ENCODE results near the gene DIDO1. TPM values are rescaled to one million over a fixed set of nuclear protein-coding genes. Genes with fewer than 3 reads are reported as not detected.

The DIDO1 gene
- total and polyA plus RNA-seq, 2 of the 13 experiments (the other 11 are each of a cell fraction or from before 2014, with no cell fraction given), result 75.0 to 75.1 TPM

GRCh38 chr20:62841705-62842212 is 84.5 kb downstream of the DIDO1 start:
- H3K27me3 ChIP-seq (ENCODE audit: control insufficient read depth in 1 of 2, insufficient read depth in 2 of 2, low read length in 2 of 2), result no peaks in the 10 kb centered on the region
- DNase-seq (ENCODE audit: low spot score) (no peak), ATAC-seq (no peak), FAIRE-seq (no peak)
- no TSS peak for BruUV-seq (replicated peaks)
- H3K4me1 ChIP-seq (ENCODE audit: insufficient read depth, low read length), result peaks cover 6% of the 10 kb centered on the region; the same call in 1 of the 2 replicates
- ChIA-PET POLR2A (interaction anchor here (1.0 to 1.2 kb wide), 2 partner anchors 19 to 112 kb away, joined by 3 to 4 read pairs; no protein-coding TSS in a partner anchor), CTCF (ENCODE audit: low intra/inter-chr PET ratio, low total read pairs) (no interaction called here)
- H3K9me3 ChIP-seq (ENCODE audit: low read length), result no peaks in the 10 kb centered on the region
- no peak overlapping the region for H3K27ac ChIP-seq (ENCODE audit: extremely low read length, insufficient read depth, low read length)
- no peaks in the 10 kb centered on the region for H3K79me2 ChIP-seq (ENCODE audit: insufficient read depth, low read length)
- no peak overlapping the region for H3K9ac ChIP-seq (ENCODE audit: insufficient read depth, low read depth, low read length)
- intact Hi-C loops (cut with micrococcal nuclease; ENCODE audit: unreplicated experiment), result no loop called here
- no peak overlapping the region for H2AFZ ChIP-seq (ENCODE audit: low read length)
- peak; percentile 54 for TF ChIP-seq AGO2 (optimal IDR thresholded peaks at IDR 0.05; ENCODE audit: low read depth, low read length)
- TF ChIP-seq POLR2G (IDR thresholded peaks at IDR 0.05; ENCODE audit: low read depth, low read length), result 0 out of 2 replicates have a peak, but pooled peaks have one; percentile 41
- peak; percentile 92 for TF ChIP-seq RBM22 (optimal IDR thresholded peaks at IDR 0.05; ENCODE audit: low read length)
- 0 out of 2 replicates have a peak, but pooled peaks have one; percentile 31 for TF ChIP-seq POLR2AphosphoS5 (IDR thresholded peaks at IDR 0.05; ENCODE audit: low read depth, low read length)
- no peak for TF ChIP-seq ZNF556 (CRISPR knock-in tag; IDR thresholded peaks at IDR 0.05; ENCODE audit: borderline replicate concordance)
- TF ChIP-seq ZNF224 (CRISPR knock-in tag; IDR thresholded peaks at IDR 0.05), result no peak
- H3K4me3 ChIP-seq (replicated peaks in 1 of 3; ENCODE audit: insufficient read depth in 1 of 3, low read depth in 2 of 3, low read length in 3 of 3), result no peak overlapping the region
- H4K20me1 ChIP-seq (ENCODE audit: insufficient read depth, low read length), result no peaks in the 10 kb centered on the region
- 92% methylated on average over 16 of the region's 16 CpGs for WGBS (ENCODE audit: low lambda C conversion rate)
- no peak overlapping the region for H3K4me2 ChIP-seq (ENCODE audit: low read depth, low read length)
- in situ Hi-C loops (cut with HindIII; ENCODE audit: extremely low pct_ligation_motif_present, low pct_unique_long_range_greater_than_20kb), result no loop called here
- peaks cover 12 to 27% of the 10 kb centered on the region in 2 experiments for H3K36me3 ChIP-seq (replicated peaks in 1 of 2; ENCODE audit: control insufficient read depth in 1 of 2, insufficient read depth in 2 of 2, low read length in 2 of 2)

GRCh38 chr20:62840244-62841197 is 85.8 kb downstream of the DIDO1 start:
- no peak overlapping the region for H3K4me2 ChIP-seq (ENCODE audit: low read depth, low read length)
- CTCF ChIA-PET (ENCODE audit: low intra/inter-chr PET ratio, low total read pairs), result no interaction called here
- TF ChIP-seq PTBP1 (IDR thresholded peaks at IDR 0.05; ENCODE audit: low read depth, low read length, poor library complexity, severe bottlenecking), result peak; percentile 46
- TF ChIP-seq ZNF691 (CRISPR knock-in tag; IDR thresholded peaks at IDR 0.05; ENCODE audit: borderline replicate concordance, low read depth), result no peak
- no peak for TF ChIP-seq HNRNPH1 (optimal IDR thresholded peaks at IDR 0.05; ENCODE audit: low read depth, low read length)
- TF ChIP-seq HIC2 (CRISPR knock-in tag; IDR thresholded peaks at IDR 0.05; ENCODE audit: low read depth), result no peak
- no peak for TF ChIP-seq NONO (IDR thresholded peaks at IDR 0.05)
- TF ChIP-seq NONO (CRISPR knock-in tag; conservative IDR thresholded peaks at IDR 0.05), result no peak

More at GRCh38 chr20:62840244-62841197, 85.8 kb downstream of the DIDO1 start:
- H3K79me2 ChIP-seq (ENCODE audit: insufficient read depth, low read length), result no peaks in the 10 kb centered on the region
- no peak overlapping the region for H3K4me3 ChIP-seq (replicated peaks in 1 of 3; ENCODE audit: insufficient read depth in 1 of 3, low read depth in 2 of 3, low read length in 3 of 3)
- no peak; the same call in 1 of the 3 replicates for ATAC-seq
- H3K9me3 ChIP-seq (ENCODE audit: low read length), result no peaks in the 10 kb centered on the region
- FAIRE-seq, result no peak
- H3K27ac ChIP-seq (ENCODE audit: extremely low read length, insufficient read depth, low read length), result no peak overlapping the region
- H2AFZ ChIP-seq (ENCODE audit: low read length), result no peak overlapping the region
- H3K4me1 ChIP-seq (ENCODE audit: insufficient read depth, low read length), result peaks cover 6% of the 10 kb centered on the region; the same call in 1 of the 2 replicates
- in situ Hi-C loops (cut with HindIII; ENCODE audit: extremely low pct_ligation_motif_present, low pct_unique_long_range_greater_than_20kb), result no loop called here
- H3K9ac ChIP-seq (ENCODE audit: insufficient read depth, low read depth, low read length), result no peak overlapping the region
- DNase-seq (ENCODE audit: low spot score), result no peak
- H3K27me3 ChIP-seq (ENCODE audit: control insufficient read depth in 1 of 2, insufficient read depth in 2 of 2, low read length in 2 of 2), result no peaks in the 10 kb centered on the region
- WGBS (ENCODE audit: low lambda C conversion rate), result 93% methylated on average over 45 of the region's 45 CpGs
- BruUV-seq (replicated peaks), result TSS peak; percentile 73
- POLR2A ChIA-PET, result interaction anchor here (0.6 kb wide), 1 partner anchor 21 kb away, joined by 3 read pairs; the partner anchor contains the start of gene TCFL5
- H3K36me3 ChIP-seq (replicated peaks in 1 of 2; ENCODE audit: control insufficient read depth in 1 of 2, insufficient read depth in 2 of 2, low read length in 2 of 2), result peaks cover 12 to 25% of the 10 kb centered on the region in 2 experiments; a peak in 4 of 5 replicates
- intact Hi-C loops (cut with micrococcal nuclease; ENCODE audit: unreplicated experiment), result no loop called here
- H4K20me1 ChIP-seq (ENCODE audit: insufficient read depth, low read length), result no peaks in the 10 kb centered on the region

Data from HepG2 (cell line).